ENCODE data around the gene DENND5A.
"Not testable (repeated sequence)": the region's sequence is repeated elsewhere in the genome, so short reads cannot be mapped to it uniquely, and the experiment has no call there.

DENND5A gene

DNA sequence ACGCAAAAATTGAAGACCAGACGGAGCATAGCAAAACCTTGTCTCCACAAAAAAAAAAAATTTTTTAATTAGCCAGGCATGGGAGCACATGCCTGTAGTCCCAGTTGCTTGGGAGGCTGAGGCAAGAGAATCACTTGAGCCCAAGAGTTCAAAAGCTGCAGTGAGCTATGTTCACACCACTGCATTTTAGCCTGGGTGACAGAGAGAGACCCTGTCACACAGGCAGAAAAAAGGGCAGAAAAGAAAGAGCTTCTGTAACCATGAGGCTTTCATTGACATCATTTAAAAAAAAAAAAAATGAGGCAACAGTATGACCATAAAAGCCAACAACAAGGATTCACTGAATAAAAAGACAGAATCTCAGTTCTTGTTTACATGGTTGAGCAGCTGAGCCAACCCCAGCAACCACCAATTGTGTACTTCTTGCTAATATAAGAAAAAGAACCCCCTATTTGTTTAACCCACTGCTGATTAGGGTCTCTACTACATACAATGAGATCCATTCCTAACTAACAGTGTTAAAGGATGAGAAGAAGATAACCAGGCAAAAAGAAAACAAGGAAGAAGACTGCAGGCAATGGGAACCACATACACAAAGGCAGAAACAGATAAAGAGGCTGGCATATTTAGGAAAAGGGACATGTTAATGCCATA, 87.6 kb downstream of the DENND5A start:
- no peak for DNase-seq

DNA sequence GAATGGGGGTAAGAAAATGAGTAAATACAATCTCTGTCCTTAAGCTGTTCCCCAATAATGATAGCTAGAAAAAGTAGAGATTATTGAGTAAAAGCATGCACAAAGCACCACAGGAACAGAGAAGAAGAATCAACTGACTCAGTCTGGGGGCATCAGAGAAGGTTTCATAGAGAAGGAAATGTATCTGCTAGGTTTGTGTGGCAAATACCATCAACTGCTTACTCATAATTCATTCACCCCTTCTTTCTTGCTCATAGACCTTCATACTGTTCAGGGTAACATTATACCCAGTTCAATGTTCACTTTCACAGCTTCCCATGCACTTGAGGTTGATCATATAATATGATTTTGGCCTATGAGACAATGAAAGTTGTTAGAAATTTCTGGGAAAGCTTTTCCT, 88.6 kb downstream of the DENND5A start:
- DNase-seq, result no peak

DNA sequence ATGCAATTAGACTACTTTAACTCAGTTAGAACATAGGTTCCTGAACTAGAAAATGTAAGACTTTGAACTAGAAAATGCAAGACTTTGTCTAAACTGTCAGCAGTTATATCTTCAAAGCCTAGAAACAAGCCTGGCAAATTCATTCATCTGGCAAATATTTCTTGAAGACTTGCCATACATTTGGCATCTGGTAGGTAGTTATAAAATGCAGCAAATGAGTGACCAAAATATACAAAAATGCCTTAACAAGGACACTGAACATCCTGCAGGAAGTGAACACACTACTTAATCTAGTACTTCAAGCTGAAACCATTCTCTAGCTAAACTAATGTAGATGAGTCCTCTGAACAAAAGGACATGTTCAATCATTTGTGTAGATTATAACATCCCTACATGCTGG, 89.0 kb downstream of the DENND5A start:
- DNase-seq, result no peak

DNA sequence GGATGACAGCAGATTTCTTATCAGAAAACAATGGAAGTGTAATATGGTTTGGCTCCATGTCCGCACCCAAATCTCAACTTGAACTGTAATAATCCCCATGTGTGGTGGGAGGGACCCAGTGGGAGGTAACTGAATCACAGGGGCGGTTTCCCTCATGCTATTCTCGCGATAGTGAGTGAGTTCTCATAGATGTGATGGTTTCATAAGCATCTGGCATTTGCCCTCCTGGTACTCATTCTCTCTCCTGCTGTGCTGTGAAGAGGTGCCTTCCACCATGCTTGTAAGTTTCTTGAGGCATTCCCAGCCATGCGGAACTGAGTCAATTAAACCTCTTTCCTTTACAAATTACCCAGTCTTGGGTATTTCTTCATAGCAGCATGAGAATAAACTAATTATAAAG, 92.8 kb downstream of the DENND5A start:
- DNase-seq, result no peak

- no peak for DNase-seq
Measured at GRCh38 chr11:9170450-9170849, 94.7 kb downstream of the DENND5A start.

- DNase-seq, result no peak
Measured at GRCh38 chr11:9169595-9170295, 95.4 kb downstream of the DENND5A start.

GRCh38 chr11:9161991-9162390, 103.2 kb downstream of the DENND5A start:
- not testable (repeated sequence) for DNase-seq

DNA sequence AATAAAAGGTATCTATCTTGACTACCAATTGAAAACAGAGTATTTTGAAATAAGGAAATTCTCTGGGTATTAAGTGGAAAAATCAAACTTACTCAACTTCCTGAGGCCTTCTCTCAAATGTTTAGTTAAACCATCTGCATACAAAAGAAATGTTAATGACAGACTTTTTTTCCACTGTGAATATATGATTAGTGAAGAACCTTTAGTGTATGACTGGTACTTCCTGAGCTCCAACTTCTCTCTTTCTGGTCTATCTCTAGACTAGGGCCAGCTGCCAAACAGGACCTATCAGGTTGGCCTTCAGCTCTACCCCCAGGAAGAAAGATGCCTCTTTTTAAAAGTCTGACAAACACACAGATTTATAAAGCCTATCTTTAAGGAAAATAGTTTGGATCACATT, 105.0 kb downstream of the DENND5A start:
- DNase-seq, result no peak

DNA sequence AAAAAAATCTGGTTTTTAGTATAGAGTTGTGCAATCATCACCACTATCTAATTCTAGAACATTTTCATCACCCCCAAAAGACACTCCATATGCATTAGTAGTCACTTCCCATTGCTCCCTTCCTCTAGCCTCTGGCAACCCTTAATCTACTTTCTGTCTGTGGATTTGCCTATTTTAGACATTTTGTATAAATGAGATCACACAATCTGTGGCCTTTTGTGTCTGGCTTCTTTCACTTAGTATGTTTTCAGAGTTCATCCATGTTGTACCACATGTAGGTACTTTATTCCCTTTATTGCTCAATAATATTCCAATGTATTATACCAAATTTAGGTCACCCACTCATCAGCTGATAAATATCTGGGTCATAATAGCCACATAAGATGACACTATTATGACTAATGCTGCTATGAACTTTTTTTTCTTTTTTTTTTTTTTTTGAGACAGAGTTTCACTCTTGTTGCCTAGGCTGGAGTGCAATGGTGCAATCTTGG, 106.2 kb downstream of the DENND5A start:
- DNase-seq, result no peak

GRCh38 chr11:9155930-9156329, 109.2 kb downstream of the DENND5A start:
- no peak for DNase-seq

DNA sequence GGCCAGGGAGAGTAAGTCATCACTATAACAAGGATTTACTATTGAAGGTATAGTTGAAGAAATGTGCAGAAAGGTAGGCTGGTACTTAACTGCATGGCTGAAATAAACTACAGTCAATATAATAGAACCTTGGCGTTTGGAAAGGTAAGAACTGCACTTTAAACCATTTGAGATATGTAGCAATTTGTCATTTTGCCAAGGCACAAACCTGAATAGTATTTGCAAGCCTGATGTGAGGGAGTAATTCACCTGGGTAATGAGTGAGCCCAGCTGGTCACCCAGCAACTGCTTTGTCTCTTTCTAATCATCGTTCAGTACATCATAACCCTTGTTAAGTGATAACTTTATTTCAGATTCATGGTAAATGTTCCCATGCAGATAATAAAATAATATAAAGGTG, 111.5 kb downstream of the DENND5A start:
- no peak for DNase-seq

GRCh38 chr11:9151631-9152030, 113.5 kb downstream of the DENND5A start:
- no peak for DNase-seq

DNA sequence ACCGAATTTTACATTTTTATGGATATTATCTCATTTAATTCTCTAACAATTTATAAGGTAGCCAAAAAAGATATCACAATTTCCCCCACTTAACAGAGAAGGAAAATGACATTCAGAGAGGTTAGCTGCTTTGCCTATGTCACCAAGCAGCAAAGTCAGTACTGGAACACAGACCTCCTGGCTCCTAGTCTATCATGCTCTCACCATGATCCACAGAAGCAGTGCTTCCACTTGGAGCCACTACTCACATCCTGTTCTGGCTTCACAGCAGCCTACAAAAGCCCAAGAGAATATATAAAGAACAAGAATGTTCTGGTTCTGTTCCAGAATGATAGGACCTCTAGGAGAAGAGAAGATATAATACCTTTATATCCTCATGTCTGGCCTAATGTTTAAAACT, 114.2 kb downstream of the DENND5A start:
- DNase-seq, result no peak

GRCh38 chr11:9150501-9150900, 114.6 kb downstream of the DENND5A start:
- DNase-seq, result no peak

GRCh38 chr11:9148727-9149126, 116.4 kb downstream of the DENND5A start:
- DNase-seq, result no peak

GRCh38 chr11:9148035-9148434, 117.1 kb downstream of the DENND5A start:
- DNase-seq, result no peak

DNA sequence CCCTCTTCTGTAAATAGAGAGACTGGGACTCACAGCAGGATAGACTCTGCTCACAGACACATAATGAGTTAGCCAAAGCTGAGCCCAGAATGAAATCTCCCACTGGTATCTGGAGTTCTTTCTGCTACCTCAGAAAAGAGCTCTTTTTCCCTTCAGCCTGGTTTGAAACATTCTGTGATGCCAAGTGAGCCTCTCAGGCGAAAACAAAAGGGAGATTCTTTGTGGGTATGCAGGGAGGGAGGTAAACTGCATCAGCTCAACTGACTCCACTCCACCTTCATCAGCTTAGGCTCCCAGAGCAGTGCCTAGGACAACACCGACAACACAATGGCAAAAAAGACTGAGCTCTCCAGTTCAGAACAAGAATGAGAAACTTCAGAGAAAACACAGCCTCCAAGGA, 118.7 kb downstream of the DENND5A start:
- peak in 4 of 58 donors; percentile 7 to 32 (median 24) for DNase-seq

- no peak for DNase-seq
Measured at GRCh38 chr11:9145283-9145682, 119.9 kb downstream of the DENND5A start.

DNA sequence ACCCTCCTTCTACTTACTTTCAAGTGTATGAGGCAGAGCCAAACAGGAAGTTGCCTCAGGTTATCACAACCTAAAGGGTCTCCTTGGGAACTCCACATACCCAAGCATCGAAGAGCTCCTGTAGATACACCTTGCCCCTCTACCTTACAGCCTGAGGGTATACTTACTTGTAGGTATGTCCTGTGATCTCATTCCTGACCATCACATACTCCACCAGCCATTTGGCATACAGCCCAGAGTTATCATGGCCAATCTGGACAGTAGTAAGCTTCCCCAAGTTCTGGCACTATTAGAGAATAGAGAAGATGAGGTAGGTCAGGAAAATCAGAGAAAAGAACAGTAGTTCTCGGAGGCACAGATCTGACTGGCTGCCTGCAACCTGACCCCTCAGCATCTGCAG, 120.3 kb downstream of the DENND5A start:
- DNase-seq, result no peak

DNA sequence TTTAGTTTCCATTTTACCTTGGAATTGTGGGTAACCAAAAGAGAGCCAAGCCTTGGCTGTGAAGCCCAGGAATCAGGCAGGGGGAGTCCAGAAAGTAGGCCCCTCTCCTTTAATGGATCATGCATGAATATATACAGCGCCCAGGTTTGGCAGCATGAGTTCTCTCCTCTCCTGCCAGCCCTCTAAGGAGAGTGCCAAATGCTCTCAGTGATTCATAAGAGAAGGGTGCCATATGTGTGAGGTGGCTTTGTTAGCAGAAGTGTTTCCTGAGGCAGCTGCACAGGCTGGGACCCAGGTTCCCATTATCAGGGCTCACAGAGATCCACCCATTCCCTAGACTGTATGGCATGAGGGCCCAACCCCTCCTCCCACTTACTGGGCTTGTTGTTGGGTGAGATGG, 121.4 kb downstream of the DENND5A start:
- peak in 2 of 58 donors; percentile 9 to 29 for DNase-seq

- peak in 52 of 58 donors; percentile 15 to 87 (median 64) for DNase-seq
Measured at GRCh38 chr11:9142732-9143131, 122.4 kb downstream of the DENND5A start.

- no peak for DNase-seq
Measured at GRCh38 chr11:9141186-9141585, 124.0 kb downstream of the DENND5A start.
